ENCODE data around the gene STAMBP.

DNA sequence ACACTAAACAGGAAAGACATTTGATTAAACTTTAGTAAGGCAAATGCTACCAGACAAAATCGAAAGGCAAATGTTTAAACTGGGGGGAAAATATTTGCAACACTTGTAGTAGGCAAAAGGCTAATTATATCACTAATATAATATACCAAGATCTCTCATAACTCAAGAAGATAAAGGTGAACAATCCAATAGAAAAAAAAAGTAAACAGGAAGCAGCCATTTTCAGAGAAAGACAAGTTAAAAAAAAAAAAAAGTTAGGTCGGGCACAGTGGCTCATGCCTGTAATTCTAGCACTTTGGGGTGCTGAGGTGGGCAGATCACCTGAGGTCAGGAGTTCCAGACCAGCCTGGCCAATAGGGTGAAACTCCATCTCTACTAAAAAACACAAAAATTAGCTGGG lies 59.6 kb downstream of the STAMBP start:
- TF ChIP-seq, protein P1, sequence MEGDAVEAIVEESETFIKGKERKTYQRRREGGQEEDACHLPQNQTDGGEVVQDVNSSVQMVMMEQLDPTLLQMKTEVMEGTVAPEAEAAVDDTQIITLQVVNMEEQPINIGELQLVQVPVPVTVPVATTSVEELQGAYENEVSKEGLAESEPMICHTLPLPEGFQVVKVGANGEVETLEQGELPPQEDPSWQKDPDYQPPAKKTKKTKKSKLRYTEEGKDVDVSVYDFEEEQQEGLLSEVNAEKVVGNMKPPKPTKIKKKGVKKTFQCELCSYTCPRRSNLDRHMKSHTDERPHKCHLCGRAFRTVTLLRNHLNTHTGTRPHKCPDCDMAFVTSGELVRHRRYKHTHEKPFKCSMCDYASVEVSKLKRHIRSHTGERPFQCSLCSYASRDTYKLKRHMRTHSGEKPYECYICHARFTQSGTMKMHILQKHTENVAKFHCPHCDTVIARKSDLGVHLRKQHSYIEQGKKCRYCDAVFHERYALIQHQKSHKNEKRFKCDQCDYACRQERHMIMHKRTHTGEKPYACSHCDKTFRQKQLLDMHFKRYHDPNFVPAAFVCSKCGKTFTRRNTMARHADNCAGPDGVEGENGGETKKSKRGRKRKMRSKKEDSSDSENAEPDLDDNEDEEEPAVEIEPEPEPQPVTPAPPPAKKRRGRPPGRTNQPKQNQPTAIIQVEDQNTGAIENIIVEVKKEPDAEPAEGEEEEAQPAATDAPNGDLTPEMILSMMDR (IDR thresholded peaks at IDR 0.05; ENCODE audit: insufficient read depth, low read depth, low read length) = no peak
- no peak for TF ChIP-seq EZH2 (IDR thresholded peaks at IDR 0.05; ENCODE audit: insufficient read depth, low read length)
